ENCODE measurements around the gene SNU13. TPM values are rescaled to one million over a fixed set of nuclear protein-coding genes. Genes with fewer than 3 reads are reported as not detected.

The SNU13 gene
- total and polyA plus RNA-seq, 2 donors (not counting 1 experiment from before 2014, with no cell fraction given): 99.0 to 114 TPM

- no peaks in the 10 kb centered on the region for H4K20me1 ChIP-seq (ENCODE audit: control insufficient read depth, insufficient read depth, low read length, poor library complexity, severe bottlenecking)
- no peak for ATAC-seq (ENCODE audit: low read depth)
- H3K4me1 ChIP-seq (ENCODE audit: control insufficient read depth in 2 of 2, insufficient read depth in 2 of 2, low read length in 2 of 2): no peaks in the 10 kb centered on the region
- no peak overlapping the region for H3K4me3 ChIP-seq (ENCODE audit: control extremely low read depth in 1 of 5, extremely low read depth in 1 of 5, insufficient read depth in 1 of 5, low read depth in 2 of 5, low read length in 4 of 5)
- no peak overlapping the region for H3K9ac ChIP-seq (ENCODE audit: low read length)
- ChIA-PET CTCF (interaction anchor here (1.3 kb wide), 1 partner anchor 27 kb away, joined by 5 read pairs; no protein-coding TSS in a partner anchor), POLR2A (no interaction called here)
- no peaks in the 10 kb centered on the region for H3K27me3 ChIP-seq (replicated peaks in 1 of 4; ENCODE audit: control extremely low read depth in 1 of 4, control insufficient read depth in 3 of 4, insufficient read depth in 4 of 4, low read length in 3 of 4)
- no peak overlapping the region for H3K27ac ChIP-seq (ENCODE audit: low read length in 2 of 2)
- TF ChIP-seq CTCF (IDR thresholded peaks at IDR 0.05) (no peak), EZH2 (IDR thresholded peaks at IDR 0.05; ENCODE audit: borderline replicate concordance, insufficient read depth, low read depth, low read length, poor library complexity, severe bottlenecking) (no peak)
- no peaks in the 10 kb centered on the region for H3K36me3 ChIP-seq (replicated peaks in 1 of 2; ENCODE audit: control extremely low read depth in 1 of 2, control insufficient read depth in 1 of 2, extremely low read depth in 1 of 2, insufficient read depth in 2 of 2, low read length in 1 of 2)
- 93% methylated on average over 3 of the region's 9 CpGs for WGBS (ENCODE audit: insufficient coverage)
- DNase-seq: no peak
- no peak overlapping the region for H2AFZ ChIP-seq (ENCODE audit: insufficient read depth, low read depth, low read length, poor library complexity, severe bottlenecking)
- no peaks in the 10 kb centered on the region for H3K9me3 ChIP-seq (ENCODE audit: control extremely low read depth in 1 of 3, control insufficient read depth in 2 of 3, insufficient read depth in 1 of 3, low read length in 2 of 3)
- intact Hi-C loops (cut with micrococcal nuclease): no loop called here
- no peaks in the 10 kb centered on the region for H3K4me1 Mint-ChIP-seq
- no peak overlapping the region for H3K27ac Mint-ChIP-seq
- no peak overlapping the region for H3K4me2 ChIP-seq (replicated peaks; ENCODE audit: low read depth, low read length, poor library complexity, severe bottlenecking)
- H3K4me3 Mint-ChIP-seq: no peak overlapping the region
- no peaks in the 10 kb centered on the region for H3K79me2 ChIP-seq (ENCODE audit: control insufficient read depth, insufficient read depth, low read length)
- no peaks in the 10 kb centered on the region for H3K9me3 Mint-ChIP-seq (ENCODE audit: insufficient read depth)
- no peaks in the 10 kb centered on the region for H3K27me3 Mint-ChIP-seq
Observed at GRCh38 chr22:41725510-41726110, 36.9 kb upstream of the SNU13 start.

- Mint-ChIP-seq H3K27ac (no peak overlapping the region), H3K27me3 (no peaks in the 10 kb centered on the region), H3K9me3 (ENCODE audit: insufficient read depth) (no peaks in the 10 kb centered on the region), H3K4me1 (no peaks in the 10 kb centered on the region), H3K4me3 (no peak overlapping the region)
- no peaks in the 10 kb centered on the region for H4K20me1 ChIP-seq (ENCODE audit: control insufficient read depth, insufficient read depth, low read length, poor library complexity, severe bottlenecking)
- no peak for ATAC-seq (ENCODE audit: low read depth)
- intact Hi-C loops (cut with micrococcal nuclease): no loop called here
- DNase-seq: no peak
- H3K27ac ChIP-seq (ENCODE audit: low read length in 2 of 2): no peak overlapping the region
- no peak overlapping the region for H2AFZ ChIP-seq (ENCODE audit: insufficient read depth, low read depth, low read length, poor library complexity, severe bottlenecking)
- ChIA-PET CTCF (no interaction called here), POLR2A (interaction anchor here (0.6 kb wide), 1 partner anchor 54 kb away, joined by 3 read pairs; no protein-coding TSS in a partner anchor)
- no peaks in the 10 kb centered on the region for H3K4me1 ChIP-seq (ENCODE audit: control insufficient read depth in 2 of 2, insufficient read depth in 2 of 2, low read length in 2 of 2)
- WGBS (ENCODE audit: insufficient coverage): no CpG with 5 or more reads among the region's 1 CpG
- H3K36me3 ChIP-seq (replicated peaks in 1 of 2; ENCODE audit: control extremely low read depth in 1 of 2, control insufficient read depth in 1 of 2, extremely low read depth in 1 of 2, insufficient read depth in 2 of 2, low read length in 1 of 2): no peaks in the 10 kb centered on the region
- TF ChIP-seq CTCF (IDR thresholded peaks at IDR 0.05): no peak
- no peak for TF ChIP-seq EZH2 (IDR thresholded peaks at IDR 0.05; ENCODE audit: borderline replicate concordance, insufficient read depth, low read depth, low read length, poor library complexity, severe bottlenecking)
- H3K4me3 ChIP-seq (ENCODE audit: control extremely low read depth in 1 of 5, extremely low read depth in 1 of 5, insufficient read depth in 1 of 5, low read depth in 2 of 5, low read length in 4 of 5): no peak overlapping the region
- no peaks in the 10 kb centered on the region for H3K9me3 ChIP-seq (ENCODE audit: control extremely low read depth in 1 of 3, control insufficient read depth in 2 of 3, insufficient read depth in 1 of 3, low read length in 2 of 3)
- H3K4me2 ChIP-seq (replicated peaks; ENCODE audit: low read depth, low read length, poor library complexity, severe bottlenecking): no peak overlapping the region
- no peaks in the 10 kb centered on the region for H3K27me3 ChIP-seq (replicated peaks in 1 of 4; ENCODE audit: control extremely low read depth in 1 of 4, control insufficient read depth in 3 of 4, insufficient read depth in 4 of 4, low read length in 3 of 4)
- H3K79me2 ChIP-seq (ENCODE audit: control insufficient read depth, insufficient read depth, low read length): no peaks in the 10 kb centered on the region
- no peak overlapping the region for H3K9ac ChIP-seq (ENCODE audit: low read length)
Observed at GRCh38 chr22:41722496-41722895, 33.8 kb upstream of the SNU13 start.

Measured in B cell (primary cell).